ENCODE results near the gene CDC37. TPM values are rescaled to one million over a fixed set of nuclear protein-coding genes. Genes with fewer than 3 reads are reported as not detected.
A peak's percentile ranks its signal among the peaks of the same experiment; 100 is the strongest.
"Not testable (repeated sequence)": the region's sequence is repeated elsewhere in the genome, so short reads cannot be mapped to it uniquely, and the experiment has no call there.

Gene CDC37
- total RNA-seq, 1 experiment from 2014 or later: 526 TPM

- no peak for DNase-seq (ENCODE audit: low read depth)
Measured at GRCh38 chr19:10395917-10396316, 7.4 kb downstream of the CDC37 start.

- DNase-seq (ENCODE audit: low read depth): no peak
Measured at GRCh38 chr19:10395436-10395835, 7.9 kb downstream of the CDC37 start.

- DNase-seq (ENCODE audit: low read depth): no peak
Measured at GRCh38 chr19:10395003-10395402, 8.3 kb downstream of the CDC37 start.

GRCh38 chr19:10393137-10393536, 10.2 kb downstream of the CDC37 start:
- no peak for DNase-seq (ENCODE audit: low read depth)

- no peak for DNase-seq (ENCODE audit: low read depth)
Measured at GRCh38 chr19:10392120-10392519, 11.2 kb downstream of the CDC37 start.

- DNase-seq (ENCODE audit: low read depth): peak; percentile 50
Measured at GRCh38 chr19:10390652-10391286, 12.6 kb downstream of the CDC37 start.

- DNase-seq (ENCODE audit: low read depth): no peak
Measured at GRCh38 chr19:10389863-10390262, 13.5 kb downstream of the CDC37 start.

GRCh38 chr19:10388957-10389356, 14.4 kb downstream of the CDC37 start:
- DNase-seq (ENCODE audit: low read depth): peak; percentile 67

GRCh38 chr19:10384580-10384979, 18.8 kb downstream of the CDC37 start:
- no peak for DNase-seq (ENCODE audit: low read depth)

GRCh38 chr19:10383223-10383499, 20.2 kb downstream of the CDC37 start:
- not testable (repeated sequence) for DNase-seq (ENCODE audit: low read depth)

- peak; percentile 99 for DNase-seq (ENCODE audit: low read depth)
Measured at GRCh38 chr19:10380313-10381102, 22.8 kb downstream of the CDC37 start, which contains the start of gene TYK2. Gene TYK2, minus strand, starts transcription at chr19:10380572. Its CDS starts 2,166 bp downstream, at chr19:10378406.

- no peak for DNase-seq (ENCODE audit: low read depth)
Measured at GRCh38 chr19:10379880-10380312, 23.4 kb downstream of the CDC37 start.

GRCh38 chr19:10378124-10378523, 25.2 kb downstream of the CDC37 start:
- no peak for DNase-seq (ENCODE audit: low read depth)

GRCh38 chr19:10377140-10377640, 26.2 kb downstream of the CDC37 start:
- not testable (repeated sequence) for DNase-seq (ENCODE audit: low read depth)

- no peak for DNase-seq (ENCODE audit: low read depth)
Measured at GRCh38 chr19:10374931-10375330, 28.4 kb downstream of the CDC37 start.

- no peak for DNase-seq (ENCODE audit: low read depth)
Measured at GRCh38 chr19:10372690-10373089, 30.7 kb downstream of the CDC37 start.

- DNase-seq (ENCODE audit: low read depth): no peak
Measured at GRCh38 chr19:10368101-10368803, 35.1 kb downstream of the CDC37 start.

GRCh38 chr19:10366950-10367512, 36.3 kb downstream of the CDC37 start:
- not testable (repeated sequence) for DNase-seq (ENCODE audit: low read depth)

- DNase-seq (ENCODE audit: low read depth): no peak
Measured at GRCh38 chr19:10365518-10365917, 37.8 kb downstream of the CDC37 start.

GRCh38 chr19:10364644-10365043, 38.7 kb downstream of the CDC37 start:
- no peak for DNase-seq (ENCODE audit: low read depth)

GRCh38 chr19:10363789-10364281, 39.5 kb downstream of the CDC37 start:
- DNase-seq (ENCODE audit: low read depth): no peak

- DNase-seq (ENCODE audit: low read depth): no peak
Measured at GRCh38 chr19:10362259-10362658, 41.1 kb downstream of the CDC37 start.

Data from HT1080 (cell line).